Vagina (tissue), 2 donors: ENCODE data around the gene TAS1R3. TPM values are rescaled to one million over a fixed set of nuclear protein-coding genes. Genes with fewer than 3 reads are reported as not detected.

Experiments
- DNase-seq, 2 donors: peaks; one replicate each; pipeline ENCODE4 v3.0.0-alpha.2; 2017; ENCODE audit errors: extremely low spot score in 2 of 2
- H3K27ac ChIP-seq: fragments of 200-600 bp; sonication (generic); one replicate; pipeline ENCODE4 v1.5.1; 2019
- H3K27me3 ChIP-seq: fragments of 200-600 bp; sonication (generic); one replicate; pipeline ENCODE4 v1.5.1; 2019
- H3K36me3 ChIP-seq, 2 donors: fragments of 200-600 bp; sonication (generic); one replicate each; pipeline ENCODE4 v1.5.1; 2017 to 2019
- H3K4me1 ChIP-seq: fragments of 200-600 bp; sonication (generic); one replicate; pipeline ENCODE4 v1.5.1; 2019
- H3K4me3 ChIP-seq, 2 donors: fragments of 200-600 bp; sonication (generic); 1 replicate in 1 of 2; 2 replicates in 1 of 2; pipeline ENCODE4 v1.5.1; 2016 to 2019
- H3K9me3 ChIP-seq: fragments of 200-600 bp; sonication (generic); one replicate; pipeline ENCODE4 v1.5.1; 2019
- CTCF ChIP-seq, 3 experiments: fragments of 450-650 bp in 2 of 3; fragments of 200-600 bp in 1 of 3; sonication (generic) in 1 of 3; IDR thresholded peaks; one replicate each; pipeline ENCODE4 v1.5.1; 2017 to 2019; ENCODE audit warnings: antibody characterized with exemption in 3 of 3, mild to moderate bottlenecking in 2 of 3, moderate library complexity in 2 of 3
- POLR2A ChIP-seq, 2 donors: fragments of 450-650 bp; IDR thresholded peaks; one replicate each; pipeline ENCODE4 v1.6.1; 2017; ENCODE audit warnings: antibody characterized with exemption in 2 of 2, mild to moderate bottlenecking in 2 of 2, moderate library complexity in 2 of 2
- POLR2AphosphoS5 ChIP-seq, 2 donors: sonication (generic); formaldehyde crosslinking; IDR thresholded peaks; one replicate each; pipeline ENCODE4 v1.9.0; 2017; ENCODE audit warnings: antibody characterized with exemption in 2 of 2, mild to moderate bottlenecking in 2 of 2, low read depth in 1 of 2; ENCODE audit not compliant: insufficient read depth in 1 of 2
- intact Hi-C: fragments of 100-400 bp; cut with DNase I; formaldehyde crosslinking; loops from one replicate; pipeline ENCODE4 v1.15.1; 2023
- total RNA-seq: library from RNA; depleted of rRNA; stranded (reverse); fragments of >200 nt; gene quantifications from one replicate; pipeline ENCODE4 v1.2.3, GENCODE V29; 2016

The TAS1R3 gene
- total RNA-seq, 1 donor from 2014 or later: 0.74 TPM

GRCh38 chr1:1356796-1357401, 25.8 kb downstream of the TAS1R3 start:
- intact Hi-C loops: no loop called here
- Histone ChIP-seq H3K9me3 (no peaks in the 10 kb centered on the region), H3K4me3 (peak overlapping the region; percentile 54 to 61), H3K27ac (peak overlapping the region; percentile 92), H3K36me3 (peaks cover 0 to 8% of the 10 kb centered on the region in 2 donors), H3K4me1 (peaks cover 97% of the 10 kb centered on the region), H3K27me3 (no peaks in the 10 kb centered on the region)
- DNase-seq: no peak
- TF ChIP-seq CTCF (IDR thresholded peaks at IDR 0.05) (no peak), POLR2A (IDR thresholded peaks at IDR 0.05) (no peak), POLR2AphosphoS5 (IDR thresholded peaks at IDR 0.05; ENCODE audit: insufficient read depth in 1 of 2, low read depth in 1 of 2) (no peak)

GRCh38 chr1:1357871-1358432, 26.9 kb downstream of the TAS1R3 start:
- Histone ChIP-seq H3K9me3 (no peaks in the 10 kb centered on the region), H3K27me3 (no peaks in the 10 kb centered on the region), H3K4me1 (peaks cover 94% of the 10 kb centered on the region), H3K27ac (peak overlapping the region; percentile 92), H3K4me3 (peak overlapping the region; percentile 54 to 61), H3K36me3 (peaks cover 0 to 8% of the 10 kb centered on the region in 2 donors)
- intact Hi-C loops: no loop called here
- TF ChIP-seq POLR2A (IDR thresholded peaks at IDR 0.05): no peak
- TF ChIP-seq POLR2AphosphoS5 (IDR thresholded peaks at IDR 0.05; ENCODE audit: insufficient read depth in 1 of 2, low read depth in 1 of 2): no peak
- TF ChIP-seq CTCF (IDR thresholded peaks at IDR 0.05): no peak
- no peak for DNase-seq

GRCh38 chr1:1358433-1359271, 27.6 kb downstream of the TAS1R3 start, which contains the start of gene MXRA8:
MXRA8 (minus strand) TSS chr1:1358555; CDS start chr1:1358504, 51 bp downstream.
- peaks cover 87% of the 10 kb centered on the region for H3K4me1 ChIP-seq
- H3K27ac ChIP-seq: peak within 1 kb of the TSS; percentile 92
- no peaks in the 10 kb centered on the region for H3K9me3 ChIP-seq
- H3K36me3 ChIP-seq: peaks cover 0 to 8% of the 10 kb centered on the region in 2 donors
- no peak for DNase-seq
- H3K4me3 ChIP-seq: peak within 1 kb of the TSS; percentile 54 to 61
- no peaks in the 10 kb centered on the region for H3K27me3 ChIP-seq
- TF ChIP-seq POLR2AphosphoS5 (IDR thresholded peaks at IDR 0.05; ENCODE audit: insufficient read depth in 1 of 2, low read depth in 1 of 2) (peak; percentile 19 to 87), CTCF (IDR thresholded peaks at IDR 0.05) (no peak), POLR2A (IDR thresholded peaks at IDR 0.05) (peak in 1 of 2 donors; percentile 57)
- intact Hi-C loops: no loop called here

GRCh38 chr1:1359308-1359663, 28.2 kb downstream of the TAS1R3 start:
- peaks cover 80% of the 10 kb centered on the region for H3K4me1 ChIP-seq
- H3K27me3 ChIP-seq: no peaks in the 10 kb centered on the region
- no peak overlapping the region for H3K4me3 ChIP-seq
- H3K36me3 ChIP-seq: peaks cover 0 to 1% of the 10 kb centered on the region in 2 donors
- intact Hi-C loops: no loop called here
- H3K27ac ChIP-seq: peak overlapping the region; percentile 92
- DNase-seq: no peak
- no peaks in the 10 kb centered on the region for H3K9me3 ChIP-seq
- TF ChIP-seq CTCF (IDR thresholded peaks at IDR 0.05): no peak
- TF ChIP-seq POLR2A (IDR thresholded peaks at IDR 0.05): no peak
- no peak for TF ChIP-seq POLR2AphosphoS5 (IDR thresholded peaks at IDR 0.05; ENCODE audit: insufficient read depth in 1 of 2, low read depth in 1 of 2)
